IMR-90 (cell line): ENCODE measurements around the gene CCM2. TPM values are rescaled to one million over a fixed set of nuclear protein-coding genes. Genes with fewer than 3 reads are reported as not detected.

Experiments
- ATAC-seq: fragments of 200-7000 bp; cut with Tn5 transposase; 2 replicates; pipeline ENCODE4 v1.9.1; 2020; ENCODE audit warnings: low read depth, mild to moderate bottlenecking, moderate library complexity
- BruUV-seq: library from RNA; stranded (reverse); fragments of 400-500 nt; replicated peaks from 2 replicates; lab custom pipeline; 2021; lab: Mats Ljungman, UMichigan
- CTCF ChIA-PET: fragments of 300-600 bp; formaldehyde crosslinking; extraction: SDS; loops from one replicate; lab custom pipeline; 2021; ENCODE audit warnings: antibody characterized with exemption; lab: Yijun Ruan, JAX
- POLR2A ChIA-PET: fragments of 300-600 bp; sonication (Branson Sonifier 250); formaldehyde crosslinking; loops from one replicate; lab custom pipeline; 2022; ENCODE audit warnings: antibody characterized with exemption; ENCODE audit not compliant: unreplicated experiment; lab: Charles Lee
- DNase-seq: peaks from one replicate; pipeline ENCODE4 v3.0.0; 2013
- H2AFZ ChIP-seq: replicated peaks from 2 replicates; pipeline ENCODE3; 2013; ENCODE audit warnings: low read length, mild to moderate bottlenecking; ENCODE audit not compliant: poor library complexity
- H2AK5ac ChIP-seq: 2 replicates; pipeline ENCODE4 v1.6.1; 2013; ENCODE audit warnings: low read depth, low read length, inconsistent platforms
- H2AK9ac ChIP-seq: replicated peaks from 2 replicates; pipeline ENCODE3; 2013; ENCODE audit warnings: mild to moderate bottlenecking, low read depth, low read length, moderate library complexity; ENCODE audit not compliant: poor library complexity
- H2BK120ac ChIP-seq: 2 replicates; pipeline ENCODE4 v1.6.1; 2013; ENCODE audit warnings: low read depth, low read length, inconsistent platforms
- H2BK15ac ChIP-seq: 3 replicates; pipeline ENCODE4 v1.6.1; 2013; ENCODE audit warnings: low read depth, low read length, inconsistent platforms
- H2BK20ac ChIP-seq: 2 replicates; pipeline ENCODE4 v1.6.1; 2013; ENCODE audit warnings: low read depth, mild to moderate bottlenecking, inconsistent platforms, low read length, moderate library complexity
- H2BK5ac ChIP-seq: 2 replicates; pipeline ENCODE4 v1.6.1; 2013; ENCODE audit warnings: mild to moderate bottlenecking, low read depth, low read length, inconsistent platforms; ENCODE audit not compliant: poor library complexity, severe bottlenecking
- H3K14ac ChIP-seq: replicated peaks from 2 replicates; pipeline ENCODE4 v1.6.1; 2013; ENCODE audit warnings: low read depth, low read length, inconsistent platforms
- H3K18ac ChIP-seq: 2 replicates; pipeline ENCODE4 v1.6.1; 2013; ENCODE audit warnings: low read depth, low read length, control low read depth
- H3K23ac ChIP-seq: 2 replicates; pipeline ENCODE4 v1.6.1; 2013; ENCODE audit warnings: low read depth, low read length, inconsistent platforms
- H3K27ac ChIP-seq: 2 replicates; pipeline ENCODE4 v1.5.1; 2013; ENCODE audit warnings: mild to moderate bottlenecking, control low read depth, low read length; ENCODE audit not compliant: insufficient read depth
- H3K27me3 ChIP-seq: 2 replicates; pipeline ENCODE4 v1.6.1; 2013; ENCODE audit warnings: low read length; ENCODE audit not compliant: control insufficient read depth, insufficient read depth
- H3K36me3 ChIP-seq: 2 replicates; pipeline ENCODE4 v1.6.1; 2013; ENCODE audit warnings: low read length, mixed read lengths; ENCODE audit not compliant: control insufficient read depth, insufficient read depth
- H3K4ac ChIP-seq: 2 replicates; pipeline ENCODE4 v1.6.1; 2013; ENCODE audit warnings: low read depth, low read length, inconsistent platforms
- H3K4me1 ChIP-seq: 2 replicates; pipeline ENCODE4 v1.6.1; 2013; ENCODE audit warnings: low read length, mixed read lengths; ENCODE audit not compliant: control insufficient read depth, insufficient read depth
- H3K4me2 ChIP-seq: 2 replicates; pipeline ENCODE4 v1.6.1; 2013; ENCODE audit warnings: low read depth, mild to moderate bottlenecking, control low read depth, low read length, moderate library complexity
- H3K4me3 ChIP-seq: 2 replicates; pipeline ENCODE4 v1.5.1; 2013; ENCODE audit warnings: low read depth, mild to moderate bottlenecking, control low read depth, low read length, moderate library complexity; ENCODE audit not compliant: insufficient read depth
- H3K56ac ChIP-seq: 2 replicates; pipeline ENCODE4 v1.6.1; 2013; ENCODE audit warnings: low read length, inconsistent platforms; ENCODE audit not compliant: insufficient read depth; ENCODE audit errors: extremely low read depth
- H3K79me1 ChIP-seq, 2 experiments: 2 replicates each; pipeline ENCODE4 v1.6.1; 2013; ENCODE audit warnings: low read length in 2 of 2, inconsistent platforms in 1 of 2, low read depth in 1 of 2
- H3K9ac ChIP-seq: 2 replicates; pipeline ENCODE4 v1.6.1; 2013; ENCODE audit warnings: low read depth, low read length, control low read depth
- H3K9me1 ChIP-seq: 2 replicates; pipeline ENCODE4 v1.6.1; 2013; ENCODE audit warnings: low read length, inconsistent platforms; ENCODE audit not compliant: insufficient read depth
- H3K9me3 ChIP-seq: 2 replicates; pipeline ENCODE4 v1.6.1; 2013; ENCODE audit warnings: low read length; ENCODE audit not compliant: control insufficient read depth, insufficient read depth
- H4K20me1 ChIP-seq: 2 replicates; pipeline ENCODE4 v1.6.1; 2013; ENCODE audit warnings: low read length, inconsistent platforms; ENCODE audit not compliant: insufficient read depth
- H4K5ac ChIP-seq: 2 replicates; pipeline ENCODE4 v1.6.1; 2013; ENCODE audit warnings: mild to moderate bottlenecking, low read depth, low read length, control low read depth
- H4K8ac ChIP-seq, 2 experiments: 2 replicates each; pipeline ENCODE4 v1.6.1; 2013; ENCODE audit warnings: low read depth in 2 of 2, low read length in 2 of 2, control low read depth in 1 of 2, inconsistent platforms in 1 of 2
- H4K91ac ChIP-seq: 2 replicates; pipeline ENCODE4 v1.6.1; 2013; ENCODE audit warnings: low read depth, low read length, inconsistent platforms; ENCODE audit not compliant: insufficient read depth
- BHLHE40 ChIP-seq: fragments of 150-350 bp; IDR thresholded peaks from 2 replicates; pipeline ENCODE4 v1.6.1; 2016; ENCODE audit warnings: mild to moderate bottlenecking, low read depth, low read length
- CEBPB ChIP-seq: IDR thresholded peaks from 2 replicates; pipeline ENCODE4 v1.6.1; 2012; ENCODE audit warnings: low read depth, low read length, improper control_type of control experiment
- MAFK ChIP-seq: IDR thresholded peaks from 2 replicates; pipeline ENCODE4 v1.6.1; 2012; ENCODE audit warnings: low read depth, low read length, improper control_type of control experiment
- MAZ ChIP-seq: IDR thresholded peaks from 2 replicates; pipeline ENCODE4 v1.6.1; 2012; ENCODE audit warnings: low read depth, mild to moderate bottlenecking, low read length, improper control_type of control experiment, moderate library complexity, borderline replicate concordance
- POLR2A ChIP-seq: IDR thresholded peaks from 2 replicates; pipeline ENCODE4 v1.6.1; 2012; ENCODE audit warnings: mild to moderate bottlenecking, low read depth, low read length
- RAD21 ChIP-seq: IDR thresholded peaks from 2 replicates; pipeline ENCODE4 v1.6.1; 2012; ENCODE audit warnings: low read length, improper control_type of control experiment
- RFX5 ChIP-seq: IDR thresholded peaks from 2 replicates; pipeline ENCODE4 v1.8.0; 2012; ENCODE audit warnings: low read depth, mild to moderate bottlenecking, low read length, moderate library complexity
- WGBS, 2 experiments: methylation state at CpG; one replicate each; pipeline versions ENCODE4 v1.1.5 to v1.1.7; 2013; ENCODE audit warnings: missing lambda C conversion rate in 2 of 2; ENCODE audit not compliant: insufficient read length in 1 of 2; ENCODE audit errors: extremely low coverage in 2 of 2; 5-methylcytosine and 5-hydroxymethylcytosine counted together
- dilution Hi-C: fragments of 300-500 bp; cut with HindIII; formaldehyde crosslinking; loops from one replicate; pipeline ENCODE4 v1.14.3; 2018; ENCODE audit warnings: low sequenced_read_pairs; ENCODE audit not compliant: unreplicated experiment
- in situ Hi-C: fragments of 300-500 bp; cut with MboI; formaldehyde crosslinking; loops from 3 replicates; pipeline ENCODE4 v1.14.3; 2019; ENCODE audit warnings: low sequenced_read_pairs, inconsistent platforms, mixed read lengths
- intact Hi-C: fragments of 100-400 bp; cut with micrococcal nuclease; formaldehyde crosslinking; loops from 2 replicates; pipeline ENCODE4 v1.10.0; 2022
- polyA plus RNA-seq, 3 experiments: library from polyadenylated mRNA; depleted of rRNA; stranded (reverse); fragments of >200 nt; gene quantifications; 2 replicates each; pipeline ENCODE4 v1.2.3, GENCODE V29; 2012; ENCODE audit warnings: low replicate concordance in 1 of 3
- total RNA-seq: library from RNA; depleted of rRNA; stranded (reverse); fragments of >200 nt; gene quantifications from 2 replicates; pipeline ENCODE4 v1.2.3, GENCODE V29; 2012
- TF ChIP-seq, protein P1 (sequence below): fragments of 150-350 bp; IDR thresholded peaks from 2 replicates; pipeline ENCODE4 v1.6.1; 2016; ENCODE audit warnings: low read depth, mild to moderate bottlenecking, low read length, moderate library complexity, borderline replicate concordance

CCM2 gene
- total and polyA plus RNA-seq, 2 of the 4 experiments (the other 2 are of a cell fraction): 65.2 to 78.5 TPM

- ATAC-seq (no peak), DNase-seq (no peak)
- Histone ChIP-seq H2BK120ac (no peak overlapping the region), H4K91ac (no peak overlapping the region), H3K18ac (no peak overlapping the region), H3K4me1 (peaks cover 16% of the 10 kb centered on the region), H3K4me2 (no peak overlapping the region), H3K27me3 (no peaks in the 10 kb centered on the region), H3K9me1 (peaks cover 32% of the 10 kb centered on the region), H3K9me3 (no peaks in the 10 kb centered on the region), H3K27ac (no peak overlapping the region), H2AFZ (no peak overlapping the region), H3K14ac (no peak overlapping the region), H2AK9ac (no peak overlapping the region), H2BK15ac (no peak overlapping the region), H4K8ac (no peak overlapping the region), H3K56ac (no peak overlapping the region), H2BK20ac (no peak overlapping the region), H2AK5ac (no peak overlapping the region), H3K23ac (no peak overlapping the region), H3K4me3 (no peak overlapping the region), H3K9ac (no peak overlapping the region), H2BK5ac (no peak overlapping the region), H3K79me1 (peaks cover 45 to 82% of the 10 kb centered on the region in 2 experiments), H4K20me1 (peaks cover 61% of the 10 kb centered on the region), H4K5ac (no peak overlapping the region), H3K4ac (no peak overlapping the region), H3K36me3 (peaks cover 7% of the 10 kb centered on the region; the same call in 1 of the 2 replicates)
- no TSS peak for BruUV-seq
- in situ Hi-C loops (no loop called here), dilution Hi-C loops (loop anchor here (10.0 kb wide), 1 partner anchor 63 kb away; no protein-coding TSS in a partner anchor), intact Hi-C loops (no loop called here)
- ChIA-PET CTCF (interaction anchor here (0.6 kb wide), 1 partner anchor 838 kb away, joined by 5 read pairs; no protein-coding TSS in a partner anchor), POLR2A (no interaction called here)
- TF ChIP-seq, protein P1, sequence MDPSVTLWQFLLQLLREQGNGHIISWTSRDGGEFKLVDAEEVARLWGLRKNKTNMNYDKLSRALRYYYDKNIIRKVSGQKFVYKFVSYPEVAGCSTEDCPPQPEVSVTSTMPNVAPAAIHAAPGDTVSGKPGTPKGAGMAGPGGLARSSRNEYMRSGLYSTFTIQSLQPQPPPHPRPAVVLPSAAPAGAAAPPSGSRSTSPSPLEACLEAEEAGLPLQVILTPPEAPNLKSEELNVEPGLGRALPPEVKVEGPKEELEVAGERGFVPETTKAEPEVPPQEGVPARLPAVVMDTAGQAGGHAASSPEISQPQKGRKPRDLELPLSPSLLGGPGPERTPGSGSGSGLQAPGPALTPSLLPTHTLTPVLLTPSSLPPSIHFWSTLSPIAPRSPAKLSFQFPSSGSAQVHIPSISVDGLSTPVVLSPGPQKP: no peak
- TF ChIP-seq CEBPB (no peak), RFX5 (no peak), MAFK (no peak), BHLHE40 (no peak), POLR2A (no peak), MAZ (no peak), RAD21 (no peak)
- WGBS, 2 experiments: no CpG with 5 or more reads among the region's 4 CpGs
These were observed 31.8 kb downstream of the CCM2 start for GRCh38 chr7:45031829-45032228.
